HG03342 (cell line): ENCODE measurements around the gene C16orf90.
"Not testable (repeated sequence)": the region's sequence is repeated elsewhere in the genome, so short reads cannot be mapped to it uniquely, and the experiment has no call there.

Source experiments
- ATAC-seq: cut with Tn5 transposase; IDR thresholded peaks from one replicate; pipeline ENCODE4 v1.9.1; 2021; ENCODE audit warnings: mild to moderate bottlenecking, moderate library complexity; ENCODE audit not compliant: unreplicated experiment

The C16orf90 gene, protein sequence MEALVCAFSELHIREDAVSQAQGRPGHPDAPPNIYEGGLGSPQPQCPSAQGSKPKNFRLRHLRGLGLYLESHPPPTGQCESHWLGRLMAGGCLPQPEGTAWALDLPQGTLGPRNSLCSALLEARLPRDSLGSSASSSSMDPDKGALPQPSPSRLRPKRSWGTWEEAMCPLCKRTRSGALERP

DNA sequence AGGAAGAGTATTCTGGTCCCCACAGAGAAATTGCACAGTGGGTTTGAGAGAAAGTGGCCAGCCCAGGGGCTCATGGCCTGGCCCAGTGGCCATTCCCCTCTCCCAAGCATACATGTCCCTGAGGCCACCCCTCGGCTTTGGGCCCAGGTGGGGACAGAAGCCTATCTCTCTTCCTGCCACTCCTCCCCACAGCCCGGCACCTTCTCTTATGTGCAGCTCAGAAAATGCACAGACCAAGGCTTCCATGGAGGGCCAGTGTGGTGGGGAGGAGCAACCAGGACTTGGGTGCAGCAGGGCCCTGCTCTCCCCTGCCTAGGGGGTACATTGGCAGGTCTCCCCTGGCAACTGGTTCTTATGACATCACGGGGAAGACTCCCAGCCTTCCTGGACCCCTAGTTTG lies at the start of gene C16orf90:
TSS of gene C16orf90 (minus strand) at position 314 of the 400 bp plus-strand sequence. CDS start at position 246, 68 bp downstream.
- no peak for ATAC-seq

DNA sequence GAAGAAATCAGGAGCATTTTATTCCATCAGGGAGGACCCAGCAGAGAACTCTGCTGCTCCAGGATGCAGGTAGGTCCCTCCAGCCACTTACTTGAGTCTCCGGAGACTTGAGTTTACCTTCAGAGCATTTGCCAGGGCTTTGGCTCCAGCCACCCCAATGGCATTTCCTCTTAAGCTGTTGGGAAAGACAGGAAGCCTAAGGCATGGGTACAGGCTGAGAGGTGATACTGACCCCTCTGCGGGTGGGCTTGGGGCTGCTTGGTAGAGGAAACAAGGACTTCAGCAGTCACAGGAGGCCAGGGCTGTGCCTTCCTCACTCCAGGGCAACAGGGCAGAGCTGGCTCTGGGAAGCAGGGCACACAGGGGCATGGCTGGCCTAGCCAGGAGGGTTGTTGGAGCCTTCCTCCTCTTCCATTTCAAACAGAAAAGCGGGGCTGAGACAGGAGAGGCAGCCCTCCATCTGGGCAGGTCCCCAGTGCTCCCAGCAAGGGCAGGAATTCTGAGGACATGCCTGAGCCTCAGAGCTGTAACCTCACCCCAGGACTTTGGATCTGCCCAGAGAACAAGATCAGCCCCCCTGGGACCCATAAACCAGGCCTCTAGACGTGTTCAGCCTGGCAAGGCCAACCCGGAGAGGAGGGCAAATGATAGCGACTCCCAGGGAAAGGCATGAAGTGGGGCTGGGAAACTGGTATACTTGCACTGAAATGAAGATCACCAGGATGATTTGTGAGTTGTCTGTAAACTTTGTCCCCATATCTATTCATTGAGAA lies 47.5 kb upstream of the C16orf90 start:
- no peak for ATAC-seq

DNA sequence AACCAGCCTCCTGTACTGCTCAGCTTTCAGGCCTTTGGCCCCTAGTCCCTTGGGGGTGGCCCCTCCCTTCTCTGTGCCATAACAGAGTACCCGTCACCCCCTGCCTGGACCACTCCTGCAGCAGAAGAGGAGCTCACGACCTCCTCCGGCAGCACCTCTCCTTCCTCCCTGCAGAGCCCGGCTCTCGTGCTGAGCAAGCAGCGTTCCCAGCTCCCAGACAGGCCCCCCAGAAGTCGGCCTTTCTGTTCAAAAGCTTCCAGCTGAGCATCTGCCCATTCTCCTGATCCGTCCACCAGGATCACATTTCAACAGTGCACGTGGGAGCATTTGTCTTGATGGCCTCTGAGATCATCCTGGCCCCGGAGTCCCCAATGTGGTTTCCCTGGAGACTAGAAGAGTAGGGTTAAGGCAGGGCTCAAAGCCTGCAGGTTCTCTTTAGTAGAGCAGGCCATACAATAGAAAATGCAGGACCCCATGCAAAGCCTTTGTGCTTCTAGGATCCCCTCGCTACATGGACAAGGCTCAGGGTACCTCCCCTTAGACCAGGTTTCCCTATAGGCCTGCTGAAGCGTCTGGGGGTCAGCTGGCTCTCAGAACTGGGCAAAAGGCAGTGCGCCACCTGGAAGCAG lies 46.4 kb upstream of the C16orf90 start:
- no peak for ATAC-seq

DNA sequence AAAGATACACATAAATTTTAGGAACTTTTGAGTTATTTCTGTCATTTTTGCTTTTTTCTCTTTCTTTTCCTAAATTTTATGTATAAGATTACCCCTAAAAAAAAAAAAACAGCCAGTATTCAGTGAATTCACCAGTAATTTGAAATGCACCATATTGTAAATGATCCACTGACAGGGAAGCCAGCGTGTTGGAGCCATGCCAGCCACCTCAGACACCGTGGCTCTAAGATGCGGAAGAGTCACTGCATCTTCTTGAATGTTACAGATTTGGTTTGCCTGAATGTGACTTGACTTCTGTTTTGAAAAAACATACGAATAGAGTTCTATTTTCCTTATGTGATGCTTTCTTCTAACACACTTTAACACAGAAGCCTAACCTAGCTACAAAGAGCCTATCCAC lies 42.9 kb upstream of the C16orf90 start:
- no peak for ATAC-seq

DNA sequence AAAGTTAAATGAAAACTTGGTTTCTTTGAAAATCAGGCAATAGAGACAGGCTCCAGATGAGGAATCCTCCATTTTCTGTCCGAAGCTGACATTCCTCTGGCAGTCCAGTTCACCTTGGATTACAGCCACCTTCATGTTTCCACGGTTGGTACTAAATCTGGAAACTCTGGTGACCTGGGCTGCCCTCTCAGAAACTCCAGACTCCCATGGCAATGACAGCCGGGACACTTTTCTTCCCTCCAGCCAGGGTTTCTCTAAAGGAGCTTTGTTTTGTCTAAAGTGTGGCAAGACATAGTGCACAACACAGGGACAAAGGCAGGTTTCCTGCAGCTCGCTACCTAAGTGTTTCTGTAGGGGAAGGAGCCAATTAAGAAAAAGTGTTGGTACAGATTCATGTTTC lies 41.6 kb upstream of the C16orf90 start:
- ATAC-seq, result no peak

DNA sequence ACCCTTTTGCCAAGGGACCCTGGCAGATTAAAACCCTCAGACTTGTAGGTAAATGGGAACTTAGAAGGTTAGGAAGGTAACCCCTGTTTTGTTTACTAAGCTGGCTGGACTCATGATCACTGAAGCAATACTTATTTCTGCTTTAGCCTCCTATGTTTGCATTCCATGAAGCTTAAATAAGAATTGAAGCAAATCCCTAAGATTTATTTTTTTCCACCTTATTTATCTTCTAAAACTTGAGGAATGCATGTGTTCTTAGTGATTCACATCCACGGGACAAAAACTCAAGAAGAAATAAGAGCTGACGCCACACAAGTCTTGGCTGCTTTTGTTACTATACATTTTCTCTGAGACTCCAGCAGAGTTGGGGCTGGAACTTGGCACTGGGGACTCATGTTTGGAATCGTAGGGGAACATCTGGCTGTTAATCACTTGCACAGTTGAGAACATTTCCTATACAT lies 41.0 kb upstream of the C16orf90 start:
- ATAC-seq, result no peak

DNA sequence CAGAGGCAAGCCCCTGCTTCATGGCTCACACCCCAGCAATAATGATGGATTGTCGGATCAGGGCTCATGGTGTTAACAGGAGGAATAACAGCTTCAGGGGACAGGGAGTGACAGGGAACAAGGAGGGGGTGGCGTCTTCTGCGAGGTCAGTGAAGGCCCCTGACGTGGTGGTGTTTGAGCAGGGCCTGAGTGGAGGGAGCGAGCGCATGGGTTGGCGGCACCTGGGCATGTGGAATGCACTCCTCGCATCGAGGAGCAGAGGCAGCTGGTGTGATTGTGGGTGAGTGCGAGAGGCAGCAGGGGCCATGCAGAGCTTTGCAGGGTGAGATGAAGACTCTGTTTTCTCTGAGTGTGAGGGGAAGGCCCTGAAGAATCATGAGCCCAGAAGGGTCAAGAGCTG lies 38.8 kb upstream of the C16orf90 start:
- no peak for ATAC-seq

DNA sequence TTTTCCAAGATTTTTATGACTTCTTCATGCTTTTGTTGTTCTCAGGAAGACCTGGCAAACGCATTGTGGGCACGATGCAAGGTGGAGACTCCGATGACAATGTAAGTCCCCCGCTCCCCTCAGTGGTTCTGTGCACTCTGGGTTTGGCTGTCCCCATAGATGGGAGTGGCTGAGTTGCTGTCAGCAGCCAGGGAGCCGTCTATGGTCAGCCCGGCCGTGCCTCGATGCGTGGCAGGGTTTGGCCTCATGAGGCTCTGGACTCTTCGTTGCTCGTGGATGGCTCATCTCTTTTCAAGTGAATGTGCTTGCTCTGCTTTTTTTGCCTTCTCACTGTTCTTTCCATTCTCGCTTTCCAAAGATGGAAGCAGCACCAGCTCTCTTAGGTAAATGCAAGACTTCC lies 37.5 kb upstream of the C16orf90 start:
- ATAC-seq, result no peak

DNA sequence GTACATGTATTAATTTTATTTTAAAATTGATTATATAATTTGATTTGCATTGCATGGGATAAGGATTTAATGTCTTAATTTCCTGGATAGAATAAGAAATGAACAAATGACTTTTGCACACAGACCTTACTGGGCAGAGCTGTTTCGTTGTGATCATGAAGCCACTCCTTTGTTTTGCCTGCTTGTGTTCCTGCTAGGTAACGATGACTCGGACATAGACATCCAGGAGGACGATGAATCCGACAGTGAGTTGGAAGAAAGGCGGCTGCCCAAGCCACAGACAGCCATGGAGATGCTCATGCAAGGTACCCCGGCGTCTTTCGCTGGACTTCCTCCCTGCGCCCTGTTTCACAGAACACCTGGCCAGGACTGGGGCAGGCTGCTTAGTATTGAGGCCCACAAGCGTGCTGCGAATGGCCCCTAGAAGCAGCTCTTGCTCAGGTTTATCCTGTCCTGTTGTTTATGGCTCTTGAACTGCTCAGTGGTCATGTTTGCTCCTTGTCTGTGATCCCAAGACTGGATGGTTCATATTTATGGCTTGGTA lies 35.2 kb upstream of the C16orf90 start:
- ATAC-seq, result no peak

DNA sequence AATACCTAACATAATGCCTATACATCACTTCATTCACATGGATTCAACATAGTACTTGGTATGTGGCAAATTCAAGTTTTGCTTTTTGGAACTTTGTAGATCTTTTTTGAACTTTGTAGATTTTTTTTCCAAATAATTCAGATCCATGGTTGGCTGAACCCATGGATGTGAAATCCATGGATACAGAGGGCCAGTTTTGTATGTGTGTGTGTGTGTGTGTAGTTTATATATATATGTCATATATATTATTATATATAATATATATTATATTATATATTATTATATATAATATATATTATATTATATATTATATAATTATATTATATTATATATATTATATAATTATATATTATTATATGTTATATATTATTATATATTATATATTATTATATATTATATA lies 33.9 kb upstream of the C16orf90 start:
- no peak for ATAC-seq

DNA sequence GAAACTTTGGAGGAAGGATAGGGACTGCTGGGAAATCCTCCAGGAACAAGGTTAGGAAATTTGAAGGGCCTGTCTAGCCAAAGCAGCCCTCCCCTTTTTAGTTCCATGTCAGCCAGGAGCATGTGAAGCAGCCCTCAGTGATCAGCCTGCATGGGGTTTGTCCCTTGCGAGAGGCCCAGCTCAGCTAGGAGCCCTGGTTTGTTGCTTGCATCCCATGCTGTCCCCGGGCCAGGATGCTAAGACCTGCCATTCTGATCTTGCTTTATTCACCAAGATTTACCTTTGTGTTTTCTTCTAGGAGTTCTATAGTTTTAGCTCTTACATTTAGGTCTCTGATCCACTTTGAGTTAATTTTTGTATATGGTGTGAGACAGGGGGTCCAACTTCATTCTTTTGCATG lies 33.1 kb upstream of the C16orf90 start:
- no peak for ATAC-seq

DNA sequence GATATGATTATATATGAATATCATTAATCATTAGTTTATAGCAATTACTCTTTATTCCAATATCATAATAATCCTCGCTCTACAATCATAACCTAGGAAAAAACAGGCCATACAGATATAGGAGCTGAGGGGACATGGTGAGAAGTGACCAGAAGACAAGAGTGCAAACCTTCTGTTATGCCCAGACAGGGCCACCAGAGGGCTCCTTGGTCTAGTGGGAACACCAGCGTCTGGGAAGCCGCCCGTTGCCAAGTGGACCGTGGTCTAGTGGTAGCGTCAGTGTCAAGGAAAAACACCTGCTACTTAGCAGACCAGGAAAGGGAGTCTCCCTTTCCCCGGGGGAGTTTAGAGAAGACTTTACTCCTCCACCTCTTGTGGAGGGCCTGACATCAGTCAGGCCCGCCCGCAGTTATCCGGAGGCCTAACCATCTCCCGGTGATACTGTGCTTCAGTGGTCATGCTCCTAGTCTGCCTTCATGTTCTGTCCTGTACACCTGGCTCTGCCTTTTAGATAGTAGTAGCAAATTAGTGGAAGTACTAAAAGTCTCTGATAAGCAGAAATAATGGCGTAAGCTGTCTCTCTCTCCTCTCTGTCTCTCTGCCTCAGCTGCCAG lies 32.0 kb upstream of the C16orf90 start:
- ATAC-seq, result not testable (repeated sequence)

DNA sequence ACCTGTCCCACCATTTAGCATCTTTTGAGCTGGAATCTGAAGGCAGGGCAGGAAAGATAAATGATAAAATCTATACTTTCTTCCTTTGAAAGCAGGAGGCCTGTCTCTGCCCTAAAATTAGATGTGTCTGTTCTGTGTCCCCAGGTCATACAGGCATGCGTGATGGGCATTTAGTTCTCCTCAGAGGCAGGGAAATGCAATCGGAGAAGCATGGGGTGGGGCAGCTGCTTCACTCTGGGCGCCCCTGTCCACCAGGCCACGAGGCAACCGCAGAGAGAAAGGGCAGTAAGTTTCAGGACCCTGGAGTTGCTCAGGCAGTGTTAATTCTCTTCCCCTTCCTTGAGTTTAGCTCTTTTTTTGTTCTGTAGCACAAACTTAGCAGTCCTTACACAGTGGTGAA lies 30.7 kb upstream of the C16orf90 start:
- no peak for ATAC-seq

DNA sequence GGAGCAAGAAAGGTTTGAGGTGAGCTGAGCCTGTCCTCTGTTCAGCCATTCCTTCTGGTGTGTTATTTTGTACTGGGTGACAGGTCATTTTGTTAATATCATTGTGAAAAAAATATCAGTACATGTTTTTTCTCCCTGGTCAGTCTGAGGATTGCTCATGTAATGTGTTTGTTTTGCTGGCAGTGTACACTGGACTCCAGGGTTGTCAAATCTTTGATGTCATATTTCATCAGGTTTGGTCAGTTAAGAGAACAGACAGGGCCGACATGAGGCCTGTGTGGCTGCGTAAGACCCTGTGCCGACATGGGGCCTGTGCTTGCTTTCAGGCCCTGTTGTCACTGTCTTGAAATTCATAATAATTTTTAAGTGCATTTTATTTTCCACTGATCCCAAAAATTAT lies 28.0 kb upstream of the C16orf90 start:
- no peak for ATAC-seq

DNA sequence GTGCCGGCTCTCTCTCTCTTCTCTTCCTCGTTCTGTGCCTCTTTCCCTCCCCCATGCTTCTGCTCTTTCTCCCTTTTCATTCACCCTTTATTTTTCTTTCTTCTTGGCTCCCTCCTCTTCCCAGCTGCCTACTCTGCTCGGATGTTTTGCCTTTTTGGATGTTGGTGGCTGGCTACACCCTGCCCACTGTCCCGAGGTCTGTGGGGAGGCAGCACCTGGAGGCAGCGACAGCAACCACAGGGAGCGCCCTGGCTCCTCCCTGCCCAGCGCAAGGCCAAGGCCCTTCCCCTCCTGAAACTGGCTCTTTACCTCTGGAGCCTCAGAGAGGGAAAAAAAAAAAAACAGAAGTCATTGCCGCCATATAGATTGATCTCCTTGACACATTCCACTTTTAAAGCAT lies 25.6 kb upstream of the C16orf90 start:
- no peak for ATAC-seq

DNA sequence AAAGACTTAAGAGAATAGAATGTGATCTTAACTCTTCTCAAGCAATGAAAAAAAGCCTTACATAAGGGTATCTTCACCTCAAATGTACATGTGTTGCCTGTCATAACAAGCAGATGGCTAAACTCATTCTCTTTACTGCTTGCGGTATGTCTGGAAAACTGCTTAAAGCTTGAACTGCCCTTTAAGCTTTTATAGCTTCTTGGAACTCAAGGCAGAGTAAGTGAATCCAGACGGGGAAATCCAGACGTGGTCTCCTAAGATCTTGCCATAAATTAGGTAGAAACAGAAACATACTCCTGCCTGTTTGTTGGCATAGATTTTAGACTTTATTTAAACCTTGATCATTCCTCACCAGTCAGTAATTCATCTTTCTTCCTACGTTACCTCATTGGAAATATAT lies 25.1 kb upstream of the C16orf90 start:
- ATAC-seq, result no peak

DNA sequence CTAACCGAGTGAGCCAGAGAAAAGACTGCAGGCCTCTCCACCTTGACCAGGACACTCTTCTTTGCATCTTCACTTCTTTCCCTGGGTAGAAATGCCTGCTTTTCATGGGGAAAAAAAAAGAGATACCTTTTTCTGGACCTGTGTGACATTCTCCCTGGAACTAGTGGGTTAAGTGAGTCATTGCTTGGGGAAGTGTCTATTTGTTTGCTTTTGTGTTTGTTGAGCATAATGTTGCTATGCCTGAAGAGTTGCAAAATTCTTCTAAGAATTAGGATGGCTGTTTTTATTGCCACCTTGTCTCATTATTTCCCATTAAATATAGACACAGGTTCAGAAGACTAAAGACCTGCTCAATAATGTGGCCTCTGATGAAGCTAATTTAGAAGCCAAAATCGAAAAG lies 24.3 kb upstream of the C16orf90 start:
- no peak for ATAC-seq

DNA sequence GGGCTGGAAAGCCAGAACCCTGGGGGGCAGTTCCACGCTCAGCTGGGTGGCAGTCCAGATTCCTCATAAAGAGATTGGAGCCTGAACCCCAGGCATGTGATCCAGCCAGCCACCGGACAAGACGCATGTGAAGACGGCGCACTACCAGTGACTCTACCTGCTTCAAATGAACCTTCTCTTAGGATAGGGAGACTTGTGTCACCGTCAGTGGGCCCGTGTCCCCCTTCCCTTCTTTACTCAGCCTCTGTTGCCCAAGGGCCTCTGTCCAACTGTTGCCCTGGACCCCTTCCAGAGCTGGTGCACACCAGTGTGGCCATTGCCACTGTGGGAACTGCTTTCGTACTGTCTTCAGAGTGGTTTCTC lies 23.7 kb upstream of the C16orf90 start:
- ATAC-seq, result no peak

DNA sequence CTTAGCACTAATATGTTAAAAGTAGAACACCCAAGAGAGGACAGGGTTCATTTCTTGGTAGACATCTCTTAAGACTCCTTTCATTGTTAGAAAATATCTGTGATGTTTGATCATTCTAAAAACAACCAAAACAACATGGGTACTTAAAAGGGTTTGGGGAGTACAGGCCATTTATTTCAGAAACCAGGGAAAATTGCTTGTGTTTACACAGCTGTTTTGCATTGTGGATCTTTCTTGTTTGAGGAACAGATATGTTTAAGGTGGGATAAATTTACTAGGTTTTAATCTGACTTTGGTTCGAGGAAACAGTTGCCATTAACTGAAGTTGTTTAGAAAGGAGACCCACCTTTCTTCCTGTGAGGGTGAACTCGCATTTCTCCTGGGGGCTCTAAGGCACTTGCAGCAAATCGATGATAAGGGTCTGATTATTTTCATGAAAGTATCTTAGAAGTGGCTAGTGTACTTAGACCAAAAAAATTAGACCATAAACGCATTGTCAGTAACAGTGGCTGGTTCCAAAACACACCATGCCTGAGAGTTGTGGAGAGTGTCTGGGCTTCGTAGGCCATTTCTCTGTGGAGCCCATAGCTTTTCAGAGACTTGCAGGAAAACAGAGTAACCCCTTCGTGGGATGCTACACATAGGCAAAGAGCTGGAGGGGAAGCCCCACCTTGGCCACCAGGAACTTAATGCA lies 23.1 kb upstream of the C16orf90 start:
- ATAC-seq, result no peak

DNA sequence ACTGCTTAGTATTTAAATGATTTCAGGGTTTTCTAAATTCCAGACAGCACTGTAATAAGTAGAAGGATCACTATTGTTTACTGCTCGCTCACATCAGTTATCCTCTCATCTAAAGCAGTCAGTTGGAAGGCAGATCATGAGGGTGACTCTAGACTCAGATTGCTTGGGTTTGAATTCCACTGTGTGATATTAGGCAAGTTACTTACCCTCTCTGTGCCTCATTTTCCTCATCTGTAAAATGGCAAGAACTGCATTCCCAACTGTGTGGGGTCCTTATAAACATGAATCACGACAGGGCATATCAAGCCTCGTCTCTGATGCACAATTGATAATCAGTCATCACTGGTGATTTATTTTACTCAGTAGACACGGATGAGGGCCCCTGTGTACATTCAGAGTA lies 20.6 kb upstream of the C16orf90 start:
- ATAC-seq, result no peak

DNA sequence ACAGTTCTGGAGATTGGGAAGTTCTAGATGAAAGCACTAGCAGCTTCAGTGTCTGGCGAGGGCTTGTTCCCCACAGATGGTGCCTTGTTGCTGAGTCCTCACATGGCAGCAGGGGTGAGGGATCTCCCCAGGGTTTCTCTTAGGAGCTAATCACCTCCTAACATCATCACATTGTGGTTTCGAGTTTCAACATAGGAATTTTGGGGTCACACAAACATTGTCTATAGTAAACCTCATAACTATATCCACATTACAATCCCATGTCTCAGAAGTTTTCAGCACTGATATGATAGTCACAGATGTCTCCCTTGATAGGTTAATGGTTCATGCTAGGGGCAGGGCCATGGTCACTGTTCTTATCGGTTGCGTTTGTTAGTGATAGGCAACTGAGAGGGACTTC lies 19.3 kb upstream of the C16orf90 start:
- ATAC-seq, result no peak
